ENCODE results near the gene SORCS2.

DNA sequence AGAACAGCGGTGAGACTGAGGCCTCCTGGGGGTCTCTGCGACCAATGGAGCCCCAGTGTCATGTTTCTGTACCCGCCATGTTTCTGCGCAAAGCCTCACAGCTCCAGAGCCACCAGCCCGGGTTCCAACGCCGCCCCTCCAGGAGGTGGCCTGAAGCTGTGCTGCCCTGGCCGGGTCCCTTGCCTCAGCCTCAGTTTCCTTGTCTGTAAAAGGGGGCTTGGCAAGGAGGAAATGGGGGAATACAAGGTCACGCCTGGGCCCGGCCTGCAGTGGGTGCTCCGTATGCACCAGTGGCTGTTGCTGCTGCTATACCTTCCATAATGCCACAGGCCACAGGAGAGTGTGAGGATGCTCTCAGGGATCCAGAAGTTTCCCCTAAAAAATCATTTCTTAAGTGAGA is 517.8 kb downstream of the SORCS2 start:
- TF ChIP-seq POLR2A (IDR thresholded peaks at IDR 0.05; ENCODE audit: low read length) = no peak
- TF ChIP-seq GATA1 (IDR thresholded peaks at IDR 0.05; ENCODE audit: low read depth, low read length) = no peak
